IMR-90 (cell line): ENCODE measurements around the gene NDUFB10.

Source experiments
- BHLHE40 ChIP-seq: fragments of 150-350 bp; IDR thresholded peaks from 2 replicates; pipeline ENCODE4 v1.6.1; 2016; ENCODE audit warnings: mild to moderate bottlenecking, low read depth, low read length
- CEBPB ChIP-seq: IDR thresholded peaks from 2 replicates; pipeline ENCODE4 v1.6.1; 2012; ENCODE audit warnings: low read depth, low read length, improper control_type of control experiment
- CHD1 ChIP-seq: IDR thresholded peaks from 2 replicates; pipeline ENCODE4 v1.6.1; 2012; ENCODE audit warnings: low read depth, low read length, improper control_type of control experiment
- FOS ChIP-seq: fragments of 150-350 bp; IDR thresholded peaks from 2 replicates; pipeline ENCODE4 v1.6.1; 2016; ENCODE audit warnings: low read depth, low read length
- MAZ ChIP-seq: IDR thresholded peaks from 2 replicates; pipeline ENCODE4 v1.6.1; 2012; ENCODE audit warnings: low read depth, mild to moderate bottlenecking, low read length, improper control_type of control experiment, moderate library complexity, borderline replicate concordance
- MXI1 ChIP-seq: IDR thresholded peaks from 2 replicates; pipeline ENCODE4 v1.6.1; 2012; ENCODE audit warnings: low read depth, mild to moderate bottlenecking, low read length, moderate library complexity, borderline replicate concordance
- POLR2A ChIP-seq: IDR thresholded peaks from 2 replicates; pipeline ENCODE4 v1.6.1; 2012; ENCODE audit warnings: mild to moderate bottlenecking, low read depth, low read length
- RAD21 ChIP-seq: IDR thresholded peaks from 2 replicates; pipeline ENCODE4 v1.6.1; 2012; ENCODE audit warnings: low read length, improper control_type of control experiment
- RCOR1 ChIP-seq: IDR thresholded peaks from 2 replicates; pipeline ENCODE4 v1.6.1; 2012; ENCODE audit warnings: mild to moderate bottlenecking, low read length, improper control_type of control experiment; ENCODE audit not compliant: insufficient replicate concordance
- RFX5 ChIP-seq: IDR thresholded peaks from 2 replicates; pipeline ENCODE4 v1.8.0; 2012; ENCODE audit warnings: low read depth, mild to moderate bottlenecking, low read length, moderate library complexity
- SMC3 ChIP-seq: fragments of 150-350 bp; IDR thresholded peaks from 2 replicates; pipeline ENCODE4 v1.6.1; 2016; ENCODE audit warnings: low read depth, mild to moderate bottlenecking, antibody characterized with exemption, low read length, moderate library complexity
- TF ChIP-seq, protein P1 (sequence below): conservative IDR thresholded peaks from 2 replicates; pipeline ENCODE4 v1.5.1; 2012; ENCODE audit warnings: mild to moderate bottlenecking, low read depth, low read length, improper control_type of control experiment
- TF ChIP-seq, protein P2 (sequence below): fragments of 150-350 bp; IDR thresholded peaks from 2 replicates; pipeline ENCODE4 v1.6.1; 2017; ENCODE audit warnings: mild to moderate bottlenecking, antibody characterized with exemption, low read length, low read depth
- TF ChIP-seq, protein P3 (sequence below): fragments of 150-350 bp; IDR thresholded peaks from 2 replicates; pipeline ENCODE4 v1.6.1; 2016; ENCODE audit warnings: low read depth, mild to moderate bottlenecking, low read length, moderate library complexity, borderline replicate concordance

DNA sequence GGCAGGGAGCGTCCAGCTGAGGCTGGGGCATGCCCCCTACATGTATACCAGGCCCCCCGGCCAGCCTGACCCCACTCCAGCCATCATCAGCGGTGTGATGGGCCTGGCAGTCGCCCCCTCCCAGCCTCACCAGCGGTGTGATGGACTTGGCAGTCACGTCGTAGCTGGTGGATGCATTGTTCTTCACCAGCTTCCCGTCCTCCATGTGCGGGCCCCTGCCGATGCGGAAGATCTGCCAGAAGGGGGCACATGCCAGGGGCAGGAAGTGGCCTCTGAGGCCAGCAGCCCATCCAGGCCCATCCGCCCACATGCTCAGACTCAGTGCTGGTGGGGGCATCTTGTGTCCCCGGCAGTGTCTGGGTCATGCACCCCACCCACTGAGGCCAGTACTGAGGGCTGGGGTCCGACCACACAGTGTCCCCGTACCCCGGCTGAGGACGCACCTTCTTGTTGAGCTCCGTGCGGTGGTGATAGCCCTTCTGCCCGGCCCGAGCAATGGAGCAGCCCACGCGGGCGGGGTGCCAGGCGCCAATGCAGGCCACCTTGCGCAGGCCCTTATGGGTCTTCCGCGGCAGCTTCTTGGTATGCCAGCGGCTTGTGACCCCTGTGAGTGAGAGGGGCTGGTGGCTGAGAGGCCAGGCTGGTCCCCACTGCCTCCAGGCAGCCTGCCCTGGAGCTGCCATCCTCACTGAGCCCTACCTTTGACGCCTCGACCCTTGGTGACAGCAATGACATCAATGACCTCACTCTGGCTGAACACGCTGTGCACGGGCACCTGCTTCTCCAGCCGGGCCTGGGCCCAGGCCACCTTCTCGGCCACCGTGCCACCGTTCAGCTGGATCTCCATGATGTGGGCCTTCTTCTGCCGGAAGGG lies 12.6 kb upstream of the NDUFB10 start:
- TF ChIP-seq, protein P1, sequence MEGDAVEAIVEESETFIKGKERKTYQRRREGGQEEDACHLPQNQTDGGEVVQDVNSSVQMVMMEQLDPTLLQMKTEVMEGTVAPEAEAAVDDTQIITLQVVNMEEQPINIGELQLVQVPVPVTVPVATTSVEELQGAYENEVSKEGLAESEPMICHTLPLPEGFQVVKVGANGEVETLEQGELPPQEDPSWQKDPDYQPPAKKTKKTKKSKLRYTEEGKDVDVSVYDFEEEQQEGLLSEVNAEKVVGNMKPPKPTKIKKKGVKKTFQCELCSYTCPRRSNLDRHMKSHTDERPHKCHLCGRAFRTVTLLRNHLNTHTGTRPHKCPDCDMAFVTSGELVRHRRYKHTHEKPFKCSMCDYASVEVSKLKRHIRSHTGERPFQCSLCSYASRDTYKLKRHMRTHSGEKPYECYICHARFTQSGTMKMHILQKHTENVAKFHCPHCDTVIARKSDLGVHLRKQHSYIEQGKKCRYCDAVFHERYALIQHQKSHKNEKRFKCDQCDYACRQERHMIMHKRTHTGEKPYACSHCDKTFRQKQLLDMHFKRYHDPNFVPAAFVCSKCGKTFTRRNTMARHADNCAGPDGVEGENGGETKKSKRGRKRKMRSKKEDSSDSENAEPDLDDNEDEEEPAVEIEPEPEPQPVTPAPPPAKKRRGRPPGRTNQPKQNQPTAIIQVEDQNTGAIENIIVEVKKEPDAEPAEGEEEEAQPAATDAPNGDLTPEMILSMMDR: no peak
- TF ChIP-seq POLR2A (no peak), RAD21 (no peak), MXI1 (no peak), RFX5 (no peak), CEBPB (no peak), RCOR1 (no peak), BHLHE40 (no peak), SMC3 (no peak), FOS (no peak), MAZ (no peak), CHD1 (no peak)
- TF ChIP-seq, protein P2, sequence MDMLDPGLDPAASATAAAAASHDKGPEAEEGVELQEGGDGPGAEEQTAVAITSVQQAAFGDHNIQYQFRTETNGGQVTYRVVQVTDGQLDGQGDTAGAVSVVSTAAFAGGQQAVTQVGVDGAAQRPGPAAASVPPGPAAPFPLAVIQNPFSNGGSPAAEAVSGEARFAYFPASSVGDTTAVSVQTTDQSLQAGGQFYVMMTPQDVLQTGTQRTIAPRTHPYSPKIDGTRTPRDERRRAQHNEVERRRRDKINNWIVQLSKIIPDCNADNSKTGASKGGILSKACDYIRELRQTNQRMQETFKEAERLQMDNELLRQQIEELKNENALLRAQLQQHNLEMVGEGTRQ: no peak
- TF ChIP-seq, protein P3, sequence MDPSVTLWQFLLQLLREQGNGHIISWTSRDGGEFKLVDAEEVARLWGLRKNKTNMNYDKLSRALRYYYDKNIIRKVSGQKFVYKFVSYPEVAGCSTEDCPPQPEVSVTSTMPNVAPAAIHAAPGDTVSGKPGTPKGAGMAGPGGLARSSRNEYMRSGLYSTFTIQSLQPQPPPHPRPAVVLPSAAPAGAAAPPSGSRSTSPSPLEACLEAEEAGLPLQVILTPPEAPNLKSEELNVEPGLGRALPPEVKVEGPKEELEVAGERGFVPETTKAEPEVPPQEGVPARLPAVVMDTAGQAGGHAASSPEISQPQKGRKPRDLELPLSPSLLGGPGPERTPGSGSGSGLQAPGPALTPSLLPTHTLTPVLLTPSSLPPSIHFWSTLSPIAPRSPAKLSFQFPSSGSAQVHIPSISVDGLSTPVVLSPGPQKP: no peak
